ENCODE data around the gene NR2F1-AS1.
A peak's percentile ranks its signal among the peaks of the same experiment; 100 is the strongest.

The NR2F1-AS1 gene

DNA sequence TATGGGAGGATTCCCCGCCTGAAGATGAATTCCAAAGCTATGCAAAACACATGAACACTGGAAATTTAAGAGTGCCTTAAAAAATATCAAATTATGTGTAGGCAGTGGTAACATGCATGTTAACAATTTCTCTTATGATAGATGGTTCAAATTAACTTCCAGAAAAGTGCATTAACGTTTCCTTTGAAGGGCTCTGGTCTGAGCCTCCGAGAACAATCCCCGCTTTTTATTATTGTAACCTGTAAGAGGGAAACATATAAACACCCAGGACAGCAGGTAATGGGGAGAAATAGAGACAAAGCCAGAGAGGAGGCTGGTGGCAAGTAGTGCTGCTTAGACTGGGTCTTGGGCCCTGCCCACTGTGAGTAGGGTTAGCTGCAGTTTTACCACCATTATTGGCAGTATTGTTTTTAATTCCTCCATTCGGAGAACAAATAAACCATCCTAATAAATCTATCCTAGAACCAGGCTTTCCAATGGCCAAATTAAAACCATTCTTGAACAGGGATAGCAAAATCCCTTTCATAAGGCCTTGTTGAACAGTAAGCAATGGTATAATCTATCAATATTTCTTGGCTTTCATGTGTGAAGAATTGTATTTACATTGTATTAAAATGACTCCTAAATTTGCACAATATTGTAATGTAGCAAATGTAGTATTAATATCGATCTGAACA lies 8.3 kb upstream of the NR2F1-AS1 start:
- no peak for DNase-seq (ENCODE audit: low spot score)

DNA sequence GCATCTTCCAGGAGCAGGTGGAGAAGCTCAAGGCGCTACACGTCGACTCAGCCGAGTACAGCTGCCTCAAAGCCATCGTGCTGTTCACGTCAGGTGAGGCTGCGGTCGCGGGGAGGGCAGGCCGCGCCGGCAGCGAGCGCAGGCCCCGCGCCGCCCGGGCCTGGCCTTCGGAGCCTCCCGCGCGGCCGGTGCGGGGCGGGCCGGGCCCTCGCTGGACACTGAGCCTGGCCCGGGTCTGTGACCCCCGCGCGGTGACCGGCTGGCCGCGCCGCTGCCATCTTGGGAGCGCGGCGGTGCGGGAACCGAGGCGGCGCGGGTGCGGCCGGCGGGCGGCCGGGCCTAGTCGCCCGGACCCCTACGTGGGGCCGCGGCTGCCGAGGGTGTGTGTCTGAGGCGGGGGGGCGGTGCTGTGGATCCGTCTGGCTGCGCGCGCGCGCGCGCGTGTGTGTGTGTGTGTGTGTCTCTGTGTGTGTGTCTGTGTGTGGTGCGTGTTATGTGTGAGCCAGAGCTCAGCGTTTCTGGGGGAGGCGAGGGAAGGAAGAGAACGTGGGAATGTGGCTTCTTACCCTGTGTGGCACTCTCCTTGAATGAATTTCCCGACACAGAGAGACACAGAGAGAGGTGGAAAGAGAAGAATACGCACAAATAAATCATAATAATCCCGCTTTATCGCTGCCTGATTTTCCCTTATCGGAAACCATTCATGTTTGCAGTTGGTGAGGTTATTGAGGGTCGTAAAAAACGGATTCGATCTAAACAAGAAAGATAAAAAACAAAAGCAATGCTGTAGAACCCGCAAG lies 7.5 kb upstream of the NR2F1-AS1 start:
- peak; percentile 56 for DNase-seq (ENCODE audit: low spot score)

DNA sequence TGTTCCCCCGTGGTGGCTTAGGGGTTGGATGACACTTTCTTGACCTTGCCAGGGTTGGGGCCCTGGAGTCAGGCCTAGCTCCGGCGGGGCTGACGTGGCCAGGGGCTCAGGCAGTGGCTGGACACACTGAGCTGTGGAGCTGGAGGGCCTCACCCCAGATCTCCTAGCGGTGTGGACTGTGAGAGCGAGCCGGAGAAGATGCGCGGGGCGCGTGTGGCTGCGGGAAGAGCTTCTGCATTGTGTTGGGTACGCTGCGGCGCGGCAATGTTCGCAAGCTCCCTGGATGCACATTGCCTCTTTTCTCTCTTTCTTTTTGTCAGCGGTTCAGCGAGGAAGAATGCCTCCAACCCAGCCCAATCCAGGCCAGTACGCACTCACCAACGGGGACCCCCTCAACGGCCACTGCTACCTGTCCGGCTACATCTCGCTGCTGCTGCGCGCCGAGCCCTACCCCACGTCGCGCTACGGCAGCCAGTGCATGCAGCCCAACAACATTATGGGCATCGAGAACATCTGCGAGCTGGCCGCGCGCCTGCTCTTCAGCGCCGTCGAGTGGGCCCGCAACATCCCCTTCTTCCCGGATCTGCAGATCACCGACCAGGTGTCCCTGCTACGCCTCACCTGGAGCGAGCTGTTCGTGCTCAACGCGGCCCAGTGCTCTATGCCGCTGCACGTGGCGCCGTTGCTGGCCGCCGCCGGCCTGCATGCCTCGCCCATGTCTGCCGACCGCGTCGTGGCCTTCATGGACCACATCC lies 6.8 kb upstream of the NR2F1-AS1 start:
- DNase-seq (ENCODE audit: low spot score): peak; percentile 61

DNA sequence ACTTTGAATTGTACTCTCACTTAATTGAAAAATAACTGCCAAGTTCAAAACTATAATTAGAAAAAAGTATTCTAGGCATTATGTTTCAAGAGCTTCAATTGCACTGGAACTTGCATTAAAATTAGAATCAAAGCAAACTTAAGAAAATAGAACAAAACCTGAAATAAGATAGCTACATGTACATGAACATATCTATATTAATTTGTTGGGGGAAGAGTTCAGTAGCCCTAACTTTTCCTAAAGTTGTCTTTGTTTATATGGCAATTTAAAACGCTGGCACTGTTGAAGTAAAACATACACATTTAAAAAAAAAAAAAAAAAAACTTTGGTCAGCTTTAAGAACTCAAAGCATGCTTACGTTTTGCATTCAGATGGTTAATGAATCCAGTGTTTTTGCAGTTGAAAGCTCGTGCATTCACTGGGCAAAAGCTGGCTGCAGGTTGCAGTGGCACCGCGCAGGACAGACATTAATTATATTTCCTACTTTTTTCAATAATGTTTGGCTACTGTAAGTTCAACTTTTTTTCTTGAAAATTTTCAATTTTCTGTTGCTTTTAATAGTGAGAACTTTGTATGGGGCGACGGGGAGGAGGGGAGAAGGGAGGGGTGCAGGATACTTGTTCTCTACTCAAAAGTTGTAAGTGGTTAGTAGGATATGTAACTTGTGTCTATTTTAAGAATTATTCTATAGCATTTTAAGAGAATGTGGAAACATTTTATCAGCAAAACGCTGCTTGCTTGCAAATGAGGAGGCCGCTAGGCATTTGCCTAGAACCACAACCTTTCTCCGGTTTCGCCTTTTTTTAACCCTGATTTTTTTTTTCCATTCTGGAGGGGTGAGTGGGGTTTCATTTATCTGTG lies 5.9 kb upstream of the NR2F1-AS1 start:
- no peak for DNase-seq (ENCODE audit: low spot score)

DNA sequence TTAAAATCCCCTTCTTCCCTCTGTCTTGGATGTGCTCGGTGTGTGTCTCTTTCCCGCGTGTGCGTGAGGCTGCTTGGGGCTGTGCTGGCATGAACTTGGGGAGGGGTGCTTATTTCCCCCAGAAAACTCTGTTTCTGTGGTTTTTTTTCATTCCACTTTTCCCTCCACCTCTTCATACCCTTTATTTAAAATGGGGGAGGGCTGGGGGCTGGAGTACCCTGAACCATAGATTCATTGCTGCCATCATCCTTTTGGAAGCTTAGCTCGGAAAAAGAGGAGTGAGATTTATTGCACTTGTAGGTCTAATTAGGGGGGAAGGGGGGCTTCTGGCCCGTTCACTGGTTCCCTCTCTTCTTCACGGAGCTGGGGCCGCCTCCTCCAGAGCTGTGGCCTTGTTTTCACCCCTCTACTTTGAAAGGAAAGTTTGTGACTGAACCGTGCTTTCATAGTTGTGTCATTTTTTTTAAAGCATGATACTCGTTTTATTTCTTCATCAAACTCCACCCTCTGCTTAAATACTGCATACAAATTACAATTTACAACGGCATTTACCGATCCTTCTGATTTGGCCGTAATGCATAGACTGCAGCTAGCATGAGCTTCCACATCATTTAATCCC lies 4.9 kb upstream of the NR2F1-AS1 start:
- DNase-seq (ENCODE audit: low spot score): no peak

DNA sequence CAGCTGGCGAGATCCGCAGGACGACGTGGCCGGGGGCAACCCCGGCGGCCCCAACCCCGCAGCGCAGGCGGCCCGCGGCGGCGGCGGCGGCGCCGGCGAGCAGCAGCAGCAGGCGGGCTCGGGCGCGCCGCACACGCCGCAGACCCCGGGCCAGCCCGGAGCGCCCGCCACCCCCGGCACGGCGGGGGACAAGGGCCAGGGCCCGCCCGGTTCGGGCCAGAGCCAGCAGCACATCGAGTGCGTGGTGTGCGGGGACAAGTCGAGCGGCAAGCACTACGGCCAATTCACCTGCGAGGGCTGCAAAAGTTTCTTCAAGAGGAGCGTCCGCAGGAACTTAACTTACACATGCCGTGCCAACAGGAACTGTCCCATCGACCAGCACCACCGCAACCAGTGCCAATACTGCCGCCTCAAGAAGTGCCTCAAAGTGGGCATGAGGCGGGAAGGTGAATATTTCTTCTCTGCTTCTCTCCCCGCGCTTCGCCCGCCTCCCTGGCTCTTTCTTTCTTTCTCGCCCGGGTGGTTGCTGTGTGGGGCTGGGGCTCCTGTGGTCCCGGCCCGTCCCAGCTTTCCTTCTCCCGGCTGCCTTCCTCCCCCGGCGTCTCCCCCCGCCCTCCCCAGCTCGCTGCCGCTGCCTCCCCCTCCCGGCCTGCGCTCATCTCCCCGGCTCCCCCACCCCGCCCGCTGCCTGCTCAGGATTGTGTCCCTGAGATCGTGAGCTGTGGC lies 4.2 kb upstream of the NR2F1-AS1 start:
- DNase-seq (ENCODE audit: low spot score): peak; percentile 56

DNA sequence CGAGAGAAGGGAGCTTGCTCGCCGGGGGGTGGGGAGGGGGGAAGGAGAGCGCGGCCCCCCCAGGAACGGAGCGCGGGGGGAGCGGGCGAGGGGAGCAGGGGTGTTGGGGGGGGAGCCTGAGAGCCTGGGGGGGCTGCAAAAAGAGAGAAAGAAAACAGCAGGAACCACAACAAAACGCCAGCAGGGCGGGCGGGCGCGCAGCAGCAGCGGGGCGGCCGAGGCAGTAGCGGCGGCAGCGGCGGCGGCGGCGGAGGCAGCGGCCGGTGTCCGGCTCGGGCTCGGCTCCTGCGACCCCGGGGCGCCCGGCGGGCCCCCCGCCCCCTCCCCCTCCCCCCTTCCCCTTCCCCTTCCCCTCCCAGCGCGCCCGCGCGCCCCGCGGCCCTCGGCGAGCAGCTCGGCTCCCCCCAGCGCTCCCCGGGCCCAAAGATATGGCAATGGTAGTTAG lies 3.6 kb upstream of the NR2F1-AS1 start:
- DNase-seq (ENCODE audit: low spot score): peak; percentile 70

DNA sequence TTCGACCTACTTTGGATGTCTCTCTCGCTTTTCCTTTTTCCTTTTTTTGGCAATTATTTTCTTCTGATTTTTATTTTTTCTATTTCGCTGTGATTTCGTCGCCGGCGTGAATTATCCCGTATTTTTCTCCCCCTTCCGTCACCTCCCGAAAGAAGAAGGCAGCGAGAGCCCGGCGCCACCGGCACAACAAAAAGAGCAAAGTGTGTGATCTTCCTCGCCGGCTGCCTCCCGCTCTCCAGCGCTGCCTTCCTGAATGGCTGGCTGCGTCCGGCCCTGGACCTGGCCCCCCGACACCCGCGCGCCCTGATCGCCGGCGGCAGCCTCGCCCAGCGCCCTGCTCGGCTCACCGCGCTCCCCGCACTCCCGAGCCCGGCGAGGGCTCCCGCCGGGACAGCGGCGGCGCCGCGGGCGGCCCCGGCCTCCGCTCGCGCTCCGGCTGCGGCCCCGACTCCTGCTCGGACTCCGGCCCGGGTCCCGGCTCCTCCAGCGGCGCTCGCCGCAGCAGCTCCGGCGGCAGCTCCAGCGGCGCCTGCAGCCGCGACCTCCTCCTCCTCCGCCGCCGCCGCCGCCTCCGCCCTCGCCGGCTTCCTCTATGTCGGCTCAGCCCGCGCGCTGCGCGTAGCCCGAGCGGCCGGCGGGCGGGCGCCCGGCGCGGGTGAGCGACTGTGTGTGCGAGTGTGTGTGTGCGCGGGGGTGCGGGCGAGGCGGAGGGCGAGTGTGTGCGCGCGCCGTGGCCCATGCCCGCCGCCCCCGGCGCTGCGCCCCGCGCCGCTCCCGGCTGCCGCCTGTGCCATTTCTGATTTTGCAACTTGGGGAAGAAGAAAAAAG lies 3.0 kb upstream of the NR2F1-AS1 start:
- DNase-seq (ENCODE audit: low spot score): peak; percentile 74

DNA sequence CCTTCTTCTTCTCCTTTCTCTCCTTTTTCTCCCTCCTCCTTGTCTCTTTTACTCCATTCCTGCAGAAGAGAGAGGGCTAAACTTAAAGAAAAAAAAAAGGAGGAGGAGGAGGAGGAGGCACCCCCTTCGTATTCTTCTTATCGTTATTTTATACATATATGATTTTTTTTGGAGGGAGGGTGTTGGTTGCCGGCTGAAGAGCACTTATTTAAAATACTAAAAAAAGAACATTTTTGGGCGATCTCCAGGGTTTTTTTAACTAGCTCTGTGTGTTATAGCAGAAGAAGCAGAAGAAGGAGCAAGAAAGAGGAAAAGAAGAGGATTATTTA lies 2.4 kb upstream of the NR2F1-AS1 start:
- no peak for DNase-seq (ENCODE audit: low spot score)

DNA sequence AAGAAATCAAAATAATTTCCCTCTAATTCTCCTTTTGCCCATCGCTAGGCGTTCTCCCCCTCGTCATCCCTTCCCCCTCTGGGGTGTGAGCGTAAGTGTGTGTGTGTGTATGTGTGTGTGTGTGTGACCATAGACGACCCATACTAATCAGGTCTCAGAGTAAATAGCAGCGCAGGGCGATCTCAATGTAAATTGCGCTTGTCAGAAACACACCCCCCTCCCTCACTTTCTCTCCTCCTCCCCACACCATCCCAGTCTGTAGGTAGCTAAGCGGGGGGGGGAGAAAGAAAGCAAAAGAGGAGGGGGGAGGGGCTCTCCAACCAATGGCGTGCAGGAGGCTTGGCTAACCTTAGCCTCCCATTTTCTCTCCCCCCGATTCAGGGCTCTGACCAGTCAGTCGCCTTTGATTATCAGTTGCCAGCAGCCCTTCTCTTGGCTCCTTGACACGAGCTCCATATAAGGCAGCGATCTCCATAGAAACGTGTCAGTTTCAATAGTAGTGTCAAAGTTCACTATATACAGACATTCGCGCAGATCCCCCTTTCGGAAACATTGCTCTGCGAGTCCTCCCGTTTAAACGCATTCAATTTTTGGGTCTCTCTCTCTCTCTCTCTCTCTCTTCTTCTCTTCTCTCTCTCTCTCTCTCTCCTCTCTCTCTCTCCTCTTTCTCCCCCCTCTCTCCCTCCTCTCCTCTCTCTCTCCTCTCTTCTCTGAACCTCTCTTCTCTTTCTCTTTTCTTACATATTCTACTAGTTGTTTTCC lies 1.8 kb upstream of the NR2F1-AS1 start, which contains the start of gene NR2F1:
Gene NR2F1, plus strand, starts transcription at position 546 of the 762 bp plus-strand sequence. CDS start 1,802 bp downstream, outside the sequence.
- DNase-seq (ENCODE audit: low spot score): peak; percentile 92

DNA sequence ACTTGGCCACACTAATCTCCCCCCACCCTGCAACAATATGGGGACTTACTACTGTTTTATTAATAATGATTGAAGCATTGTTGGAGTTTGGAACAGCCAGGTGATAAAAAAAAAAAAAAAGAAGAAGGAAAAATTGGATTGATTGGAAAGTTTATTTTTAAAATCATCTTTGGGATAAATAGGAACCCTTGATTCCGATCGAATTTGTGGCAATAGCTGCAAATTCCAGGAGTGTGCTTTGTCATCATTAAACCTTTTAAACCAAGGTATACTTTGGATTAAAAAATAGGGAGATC lies 1.1 kb upstream of the NR2F1-AS1 start:
- no peak for DNase-seq (ENCODE audit: low spot score)

DNA sequence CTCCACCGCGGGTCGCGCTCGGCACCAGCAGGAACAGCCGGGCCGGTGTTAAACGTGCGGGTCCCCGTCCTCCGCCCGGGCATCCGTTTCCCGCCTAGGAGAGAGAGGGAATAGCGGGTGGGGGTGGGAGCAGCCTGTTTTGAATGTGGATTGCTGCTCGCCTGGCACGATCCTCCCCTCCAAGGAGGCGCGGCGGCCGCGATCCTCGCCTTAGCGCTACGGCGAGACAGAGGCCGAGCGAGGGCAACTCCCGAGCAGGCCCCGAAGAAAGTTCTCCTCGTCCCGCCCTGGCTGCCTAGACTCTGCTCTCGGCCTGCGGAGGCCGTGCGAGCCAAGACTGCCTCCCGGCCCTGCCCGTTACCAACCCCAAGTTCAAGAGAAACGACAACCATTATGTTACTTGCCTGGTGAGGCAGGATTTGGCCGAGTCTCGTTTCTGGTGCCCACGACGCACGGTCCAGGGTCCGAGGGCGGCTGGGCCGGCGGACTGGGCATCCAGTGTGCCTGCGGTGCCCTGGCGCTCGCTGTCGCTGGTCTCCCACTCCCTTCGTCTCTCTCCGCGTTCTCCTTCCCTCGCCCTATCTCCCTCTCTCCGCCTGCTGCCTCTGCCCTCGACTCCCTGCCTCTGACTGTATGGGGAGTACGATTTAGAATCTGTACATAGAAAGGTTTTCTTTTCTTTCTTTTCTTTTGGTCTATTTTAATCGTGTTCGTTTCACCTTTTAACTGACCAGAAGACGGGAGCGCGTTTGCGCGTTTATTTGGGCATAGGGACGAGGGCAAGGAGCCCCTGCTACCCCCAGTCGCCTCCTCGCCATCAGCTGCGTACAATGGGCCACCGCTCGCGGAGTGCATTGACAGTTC lies 724 bp downstream of the NR2F1-AS1 start:
- DNase-seq (ENCODE audit: low spot score): peak; percentile 74

DNA sequence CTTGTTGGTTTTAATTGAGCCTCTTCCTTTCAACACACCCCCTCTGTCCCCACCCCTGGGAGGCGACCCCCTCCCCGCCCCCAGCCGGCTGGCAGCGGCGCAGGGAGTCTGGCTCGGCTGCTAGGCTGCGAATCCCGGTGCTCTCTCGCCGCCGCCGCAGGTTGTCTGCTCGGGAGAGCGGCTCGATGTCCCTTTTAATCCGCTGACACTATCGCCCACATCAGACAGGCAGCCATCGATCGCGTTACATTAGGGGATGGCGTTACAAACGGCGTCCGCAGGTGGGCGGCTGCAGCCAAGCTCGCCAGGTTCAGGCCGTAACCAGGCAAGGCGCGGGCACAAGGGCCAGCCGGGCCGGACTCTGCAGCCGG lies 1.3 kb downstream of the NR2F1-AS1 start:
- DNase-seq (ENCODE audit: low spot score): peak; percentile 78

DNA sequence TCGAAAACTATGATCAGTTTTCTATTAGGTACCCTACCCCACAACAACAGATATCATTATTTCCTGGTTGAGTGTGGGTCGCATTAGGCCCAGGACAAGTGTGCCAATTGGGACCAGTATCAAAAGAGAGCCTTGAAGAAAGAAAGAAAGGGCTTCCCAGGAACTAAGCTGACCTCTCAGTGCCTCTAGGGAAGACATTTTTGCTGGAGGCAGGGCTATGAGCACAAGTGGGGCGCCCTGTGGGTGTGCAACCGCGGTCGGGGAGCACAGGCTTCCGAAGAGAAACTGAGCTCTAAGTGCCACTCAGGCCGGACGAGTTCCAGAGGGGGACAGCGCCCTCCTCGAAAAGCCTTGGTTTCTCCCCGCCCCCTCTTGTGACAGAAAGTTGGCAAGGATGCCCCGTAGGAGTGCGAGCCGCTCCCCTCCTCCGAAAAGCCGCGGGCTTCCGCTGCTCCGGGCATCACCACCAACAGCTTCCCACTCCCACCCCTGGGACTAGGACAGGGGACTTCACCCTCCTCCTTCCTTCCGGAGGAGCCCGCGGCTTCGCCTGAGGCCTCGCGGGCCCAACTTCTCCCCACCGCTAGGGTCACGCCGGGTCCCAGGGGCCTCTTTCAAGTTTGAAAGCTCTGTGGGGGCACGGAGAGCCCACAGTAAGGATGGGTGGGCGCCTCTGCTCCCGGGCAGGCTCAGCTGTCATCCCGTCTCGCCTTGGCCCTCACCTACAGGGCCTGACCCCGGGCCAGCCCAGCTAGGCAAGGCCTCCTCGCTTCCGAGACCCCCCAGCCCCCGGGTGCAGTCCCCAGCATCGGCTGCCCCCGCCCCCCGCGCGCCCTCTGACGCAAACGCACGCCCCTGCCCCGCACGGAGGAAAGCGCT lies 2.0 kb downstream of the NR2F1-AS1 start:
- DNase-seq (ENCODE audit: low spot score): peak; percentile 80

DNA sequence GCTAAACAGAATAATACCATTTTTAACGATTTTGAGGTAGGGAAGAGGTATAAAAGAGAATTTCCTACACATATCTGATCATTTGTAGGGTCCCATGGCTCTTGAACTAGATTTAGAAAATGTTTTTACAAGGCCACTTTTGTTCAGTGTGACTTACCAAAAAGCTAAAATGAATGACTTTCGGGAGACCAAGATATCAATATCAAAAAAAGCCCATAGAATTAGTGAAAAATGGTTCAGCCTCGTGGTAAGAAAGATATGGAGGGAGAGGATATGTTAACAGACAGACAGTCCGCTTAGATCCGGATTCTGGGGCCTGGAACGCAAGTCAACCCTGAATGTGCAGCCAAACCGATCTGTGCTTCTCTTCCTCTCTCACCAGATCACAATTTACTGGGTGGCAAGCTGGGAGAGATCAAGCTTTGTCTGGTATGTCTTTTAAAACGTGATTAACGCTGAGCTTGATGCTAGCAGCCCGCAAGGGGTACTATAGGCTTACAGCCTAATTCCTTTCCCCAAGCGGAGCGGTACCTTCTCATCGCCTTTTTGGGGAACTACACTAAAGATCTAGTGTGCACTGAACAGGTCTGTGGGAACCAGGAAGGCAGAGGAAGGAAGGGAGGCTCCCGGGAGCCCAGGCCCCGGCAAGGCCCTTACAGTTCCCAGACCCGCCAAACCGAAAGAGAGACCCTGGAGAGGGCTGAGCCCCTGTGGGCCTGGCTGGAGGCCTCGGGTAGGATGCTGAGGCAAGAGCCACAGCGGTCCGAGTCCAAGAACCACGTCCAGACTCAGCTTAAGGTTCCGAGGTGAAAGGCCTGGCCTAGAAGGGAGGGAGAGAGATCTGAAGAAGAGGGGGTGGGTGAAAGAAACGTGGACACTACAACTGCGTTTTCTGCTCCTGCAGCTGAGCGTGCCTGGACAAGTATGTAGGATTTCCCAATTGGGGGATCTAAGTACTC lies 2.9 kb downstream of the NR2F1-AS1 start:
- DNase-seq (ENCODE audit: low spot score): peak; percentile 68
